ENCODE results near the gene MTA1. TPM values are rescaled to one million over a fixed set of nuclear protein-coding genes. Genes with fewer than 3 reads are reported as not detected.

MTA1 gene
- total RNA-seq, 4 donors from 2014 or later, result 34.3 to 75.0 (median 49.2) TPM

- TF ChIP-seq, protein P1, sequence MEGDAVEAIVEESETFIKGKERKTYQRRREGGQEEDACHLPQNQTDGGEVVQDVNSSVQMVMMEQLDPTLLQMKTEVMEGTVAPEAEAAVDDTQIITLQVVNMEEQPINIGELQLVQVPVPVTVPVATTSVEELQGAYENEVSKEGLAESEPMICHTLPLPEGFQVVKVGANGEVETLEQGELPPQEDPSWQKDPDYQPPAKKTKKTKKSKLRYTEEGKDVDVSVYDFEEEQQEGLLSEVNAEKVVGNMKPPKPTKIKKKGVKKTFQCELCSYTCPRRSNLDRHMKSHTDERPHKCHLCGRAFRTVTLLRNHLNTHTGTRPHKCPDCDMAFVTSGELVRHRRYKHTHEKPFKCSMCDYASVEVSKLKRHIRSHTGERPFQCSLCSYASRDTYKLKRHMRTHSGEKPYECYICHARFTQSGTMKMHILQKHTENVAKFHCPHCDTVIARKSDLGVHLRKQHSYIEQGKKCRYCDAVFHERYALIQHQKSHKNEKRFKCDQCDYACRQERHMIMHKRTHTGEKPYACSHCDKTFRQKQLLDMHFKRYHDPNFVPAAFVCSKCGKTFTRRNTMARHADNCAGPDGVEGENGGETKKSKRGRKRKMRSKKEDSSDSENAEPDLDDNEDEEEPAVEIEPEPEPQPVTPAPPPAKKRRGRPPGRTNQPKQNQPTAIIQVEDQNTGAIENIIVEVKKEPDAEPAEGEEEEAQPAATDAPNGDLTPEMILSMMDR (IDR thresholded peaks at IDR 0.05; ENCODE audit: low read depth), result no peak
These were observed 62.3 kb downstream of the MTA1 start for GRCh38 chr14:105481886-105482457.

DNA sequence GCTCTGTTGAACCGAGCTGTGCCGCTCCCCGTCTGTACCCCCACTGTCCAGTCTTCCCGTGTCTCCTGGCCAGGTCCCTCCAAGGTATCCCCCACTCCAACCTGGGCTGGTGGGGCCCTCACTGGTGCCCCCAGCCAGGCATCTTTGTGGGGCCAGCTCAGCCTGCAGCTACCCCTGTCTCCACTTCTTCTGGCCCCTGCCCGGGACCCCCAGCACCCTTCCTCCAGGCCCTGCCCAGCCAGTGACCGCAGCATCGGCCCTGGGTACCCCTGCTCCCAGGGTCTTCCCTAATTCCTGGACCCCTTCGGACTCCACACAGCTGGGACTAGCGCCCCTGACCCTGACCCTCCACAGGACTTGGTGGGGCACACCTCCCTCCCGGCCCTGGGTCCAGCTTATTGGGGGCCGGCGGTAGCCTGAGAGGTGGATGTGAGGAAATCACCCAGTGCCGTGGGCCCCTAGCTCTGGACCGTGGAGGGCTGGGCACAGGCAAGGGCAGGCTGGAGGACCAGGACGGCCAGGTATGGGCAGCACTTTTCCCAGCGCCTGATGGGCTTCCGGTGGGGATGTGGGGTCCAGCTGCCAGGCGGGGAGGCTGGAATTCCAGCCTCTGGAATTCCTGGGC is 63.0 kb downstream of the MTA1 start:
- TF ChIP-seq, protein P1 (IDR thresholded peaks at IDR 0.05; ENCODE audit: low read depth), result no peak

DNA sequence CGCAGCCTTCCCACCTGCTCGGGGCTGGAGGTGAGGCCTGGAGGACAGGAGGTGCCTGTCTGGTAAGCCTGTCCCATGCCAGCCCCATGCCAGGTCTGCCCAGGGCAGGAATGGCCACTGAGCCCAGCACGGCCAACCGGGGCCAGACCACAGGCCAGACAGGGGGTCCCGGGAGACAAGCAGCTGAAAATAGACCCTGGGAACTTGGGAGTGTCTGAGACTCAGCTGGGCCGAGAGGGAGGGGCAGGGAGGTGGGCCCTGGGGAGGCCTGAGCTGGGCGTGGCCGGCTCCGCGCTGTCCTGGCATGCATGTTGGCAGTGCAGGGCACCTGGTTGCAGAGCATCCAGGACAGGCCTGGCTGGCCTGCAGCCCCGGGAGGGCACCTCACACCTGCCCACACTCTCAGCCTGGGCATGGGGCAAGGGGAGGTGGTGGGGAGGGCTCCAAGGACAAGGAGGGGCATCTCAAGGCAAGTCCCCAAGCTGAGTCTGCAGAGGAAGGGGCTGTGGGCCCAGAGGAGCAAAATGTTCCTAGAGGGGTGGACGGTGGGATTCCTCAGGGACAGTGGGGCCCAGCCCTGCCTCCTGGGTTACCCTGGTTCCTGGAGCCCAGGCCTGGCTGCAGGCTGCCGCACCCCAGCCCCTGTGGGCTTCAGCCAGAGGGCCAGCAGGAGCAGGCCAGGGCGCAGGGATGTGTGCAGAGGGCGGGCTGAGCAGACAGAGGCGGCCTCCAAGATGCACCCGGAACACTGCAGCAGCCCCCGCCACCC is 63.9 kb downstream of the MTA1 start:
- TF ChIP-seq, protein P1 (IDR thresholded peaks at IDR 0.05; ENCODE audit: low read depth), result no peak

DNA sequence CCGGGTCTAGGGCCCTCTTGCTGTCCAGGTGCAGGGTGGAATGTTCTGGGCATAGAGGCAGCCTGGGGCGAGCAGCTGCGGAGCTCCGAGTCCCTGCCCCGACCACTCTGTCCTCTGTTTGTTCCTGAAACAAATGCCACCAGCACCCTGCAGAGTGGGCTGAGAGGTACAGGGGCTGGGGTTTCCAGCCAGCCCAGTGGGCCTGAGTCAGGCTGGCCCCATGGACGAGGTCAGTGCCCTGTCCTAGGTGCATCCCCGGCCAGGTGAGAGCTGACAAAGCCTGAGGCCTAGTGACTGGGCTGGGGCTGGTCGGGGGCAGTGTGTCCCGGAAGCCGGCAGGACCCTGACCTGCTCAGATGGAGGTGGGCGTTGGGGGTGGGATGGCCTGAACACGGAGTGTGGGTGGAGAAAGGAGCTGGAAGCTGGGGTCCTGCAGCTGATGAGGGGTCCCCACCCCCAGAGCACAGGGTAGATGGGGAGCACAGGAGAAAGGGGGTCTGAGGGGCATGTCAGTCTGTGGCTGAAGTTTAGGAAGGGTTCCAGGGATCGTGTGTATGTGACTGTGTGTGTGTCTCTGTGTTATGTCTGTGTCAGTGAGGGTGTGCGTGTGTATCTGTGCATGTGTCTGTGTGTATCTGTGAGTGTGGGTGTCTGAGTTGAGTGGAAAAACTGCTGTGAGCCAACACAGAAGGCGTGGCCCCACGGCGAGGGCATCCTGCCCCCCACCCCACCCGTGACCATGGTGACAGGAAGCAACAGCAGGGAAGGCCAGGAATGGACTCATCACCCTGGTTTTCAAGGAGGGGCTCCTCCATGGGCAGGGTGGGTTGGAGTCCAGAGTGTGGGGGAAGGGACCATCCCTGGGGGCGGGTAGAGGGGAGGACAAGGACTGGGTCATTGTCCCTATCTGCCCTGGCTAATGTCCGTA is 64.7 kb downstream of the MTA1 start:
- TF ChIP-seq, protein P1 (IDR thresholded peaks at IDR 0.05; ENCODE audit: low read depth), result no peak

- TF ChIP-seq, protein P1 (IDR thresholded peaks at IDR 0.05; ENCODE audit: low read depth), result no peak
These were observed 65.4 kb downstream of the MTA1 start for GRCh38 chr14:105484997-105485393.

DNA sequence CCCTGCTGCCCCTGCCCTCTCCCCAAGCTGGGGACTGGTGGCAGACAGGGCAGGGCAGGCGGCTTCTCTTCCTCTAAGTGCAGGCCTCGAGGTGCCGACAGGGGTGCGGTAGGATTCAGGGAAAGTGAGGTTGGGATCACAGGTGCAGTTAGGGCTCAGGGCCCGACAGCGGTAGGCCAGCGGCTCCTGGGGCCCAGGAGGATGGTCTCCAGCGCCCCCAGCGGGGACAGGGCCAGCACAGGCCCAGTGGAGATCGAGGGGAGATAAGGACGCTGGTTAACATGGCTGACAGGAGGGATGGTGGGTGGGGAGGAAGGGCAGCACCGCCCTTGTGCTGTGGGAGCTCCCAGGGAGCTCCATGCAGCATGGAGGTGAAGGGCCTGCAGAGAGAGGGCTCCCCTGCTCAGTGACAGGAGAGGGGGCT is 66.1 kb downstream of the MTA1 start:
- TF ChIP-seq, protein P1 (IDR thresholded peaks at IDR 0.05; ENCODE audit: low read depth), result no peak

Data from subcutaneous adipose tissue (tissue), 4 donors.